ENCODE measurements around the gene CYB561A3.
A peak's percentile ranks its signal among the peaks of the same experiment; 100 is the strongest.
"Not testable (repeated sequence)": the region's sequence is repeated elsewhere in the genome, so short reads cannot be mapped to it uniquely, and the experiment has no call there.

The CYB561A3 gene

GRCh38 chr11:61361741-61362541 is at the start of gene CYB561A3, which contains the start of gene TMEM138:
CYB561A3 (minus strand) TSS chr11:61361882; CDS start chr11:61356713, 5,169 bp downstream.
TMEM138 (plus strand) TSS chr11:61362374; CDS start chr11:61364391, 2,017 bp downstream.
- DNase-seq (ENCODE audit: low read depth in 2 of 2), result peak; percentile 73 to 75

- no peak for DNase-seq (ENCODE audit: low read depth in 2 of 2)
These were observed 45.5 kb upstream of the CYB561A3 start for GRCh38 chr11:61406991-61407728.

- DNase-seq (ENCODE audit: low read depth in 2 of 2), result no peak
These were observed 44.4 kb upstream of the CYB561A3 start for GRCh38 chr11:61406067-61406466.

- no peak for DNase-seq (ENCODE audit: low read depth in 2 of 2)
These were observed 43.0 kb upstream of the CYB561A3 start for GRCh38 chr11:61404641-61405040.

- no peak for DNase-seq (ENCODE audit: low read depth in 2 of 2)
These were observed 42.4 kb upstream of the CYB561A3 start for GRCh38 chr11:61404103-61404502.

GRCh38 chr11:61403658-61404057 is 42.0 kb upstream of the CYB561A3 start:
- DNase-seq (ENCODE audit: low read depth in 2 of 2), result no peak

GRCh38 chr11:61401573-61401972 is 39.9 kb upstream of the CYB561A3 start:
- no peak for DNase-seq (ENCODE audit: low read depth in 2 of 2)

GRCh38 chr11:61401173-61401572 is 39.5 kb upstream of the CYB561A3 start:
- no peak for DNase-seq (ENCODE audit: low read depth in 2 of 2)

GRCh38 chr11:61392981-61393595 is 31.4 kb upstream of the CYB561A3 start:
- DNase-seq (ENCODE audit: low read depth in 2 of 2), result no peak

GRCh38 chr11:61390161-61390560 is 28.5 kb upstream of the CYB561A3 start:
- no peak for DNase-seq (ENCODE audit: low read depth in 2 of 2)

- DNase-seq (ENCODE audit: low read depth in 2 of 2), result no peak
These were observed 22.9 kb upstream of the CYB561A3 start for GRCh38 chr11:61384271-61385242.

- not testable (repeated sequence) for DNase-seq (ENCODE audit: low read depth in 2 of 2)
These were observed 22.2 kb upstream of the CYB561A3 start for GRCh38 chr11:61383859-61384258.

- no peak for DNase-seq (ENCODE audit: low read depth in 2 of 2)
These were observed 19.2 kb upstream of the CYB561A3 start for GRCh38 chr11:61380884-61381283.

- no peak for DNase-seq (ENCODE audit: low read depth in 2 of 2)
These were observed 17.1 kb upstream of the CYB561A3 start for GRCh38 chr11:61378713-61379313.

GRCh38 chr11:61377461-61378160 is 15.9 kb upstream of the CYB561A3 start:
- no peak for DNase-seq (ENCODE audit: low read depth in 2 of 2)

- no peak for DNase-seq (ENCODE audit: low read depth in 2 of 2)
These were observed 14.1 kb upstream of the CYB561A3 start for GRCh38 chr11:61375761-61376108.

GRCh38 chr11:61372659-61373420 is 11.2 kb upstream of the CYB561A3 start:
- no peak for DNase-seq (ENCODE audit: low read depth in 2 of 2)

GRCh38 chr11:61370349-61371005 is 8.8 kb upstream of the CYB561A3 start:
- DNase-seq (ENCODE audit: low read depth in 2 of 2), result no peak

All from activated CD8-positive, alpha-beta memory T cell treated with anti-CD3 and anti-CD28 coated beads for 4 hours (primary cell).